MM.1S (cell line): Measurements from ENCODE around the gene GATA2.

ENCODE experiments used
- DNase-seq: peaks from one replicate; pipeline ENCODE4 v3.0.0-alpha.2; 2015
- H2AFZ ChIP-seq: fragments of 300-600 bp; sonication (generic); 2 replicates; pipeline ENCODE4 v1.6.0; 2016; ENCODE audit warnings: antibody characterized with exemption, low read length
- H3F3A ChIP-seq: fragments of 300-600 bp; sonication (generic); 2 replicates; pipeline ENCODE4 v1.6.1; 2016; ENCODE audit warnings: mild to moderate bottlenecking, antibody characterized with exemption, low read length, moderate library complexity, mixed read lengths; ENCODE audit not compliant: insufficient read depth
- H3K27ac ChIP-seq: fragments of 300-600 bp; sonication (generic); 2 replicates; pipeline ENCODE4 v1.5.1; 2016; ENCODE audit warnings: mild to moderate bottlenecking, low read length
- H3K27me3 ChIP-seq: fragments of 300-600 bp; sonication (generic); replicated peaks from 2 replicates; pipeline ENCODE4 v1.6.0; 2016; ENCODE audit warnings: low read length; ENCODE audit not compliant: insufficient read depth
- H3K36me3 ChIP-seq: fragments of 300-600 bp; sonication (generic); replicated peaks from 2 replicates; pipeline ENCODE4 v1.6.1; 2016; ENCODE audit warnings: mild to moderate bottlenecking, low read length, mixed read lengths; ENCODE audit not compliant: insufficient read depth
- H3K4me1 ChIP-seq: fragments of 300-600 bp; sonication (generic); 2 replicates; pipeline ENCODE4 v1.6.1; 2016; ENCODE audit warnings: low read length, mixed read lengths
- H3K4me2 ChIP-seq: fragments of 300-600 bp; sonication (generic); 2 replicates; pipeline ENCODE4 v1.6.0; 2016; ENCODE audit warnings: low read depth, low read length
- H3K4me3 ChIP-seq: fragments of 300-600 bp; sonication (generic); 2 replicates; pipeline ENCODE4 v1.5.1; 2016; ENCODE audit warnings: low read length, mixed read lengths
- H3K79me2 ChIP-seq: fragments of 300-600 bp; sonication (generic); 2 replicates; pipeline ENCODE4 v1.6.1; 2016; ENCODE audit warnings: mixed run types, low read length, mixed read lengths
- H3K9ac ChIP-seq: fragments of 300-600 bp; sonication (generic); 2 replicates; pipeline ENCODE4 v1.6.1; 2016; ENCODE audit warnings: low read length, mixed read lengths
- H3K9me2 ChIP-seq: fragments of 300-600 bp; sonication (generic); replicated peaks from 2 replicates; pipeline ENCODE4 v1.6.1; 2016; ENCODE audit warnings: mild to moderate bottlenecking, low read length, mixed read lengths; ENCODE audit not compliant: insufficient read depth
- H3K9me3 ChIP-seq: fragments of 300-600 bp; sonication (generic); replicated peaks from 2 replicates; pipeline ENCODE4 v1.6.1; 2016; ENCODE audit warnings: mild to moderate bottlenecking, low read length, mixed read lengths; ENCODE audit not compliant: insufficient read depth
- H4K20me1 ChIP-seq: fragments of 300-600 bp; sonication (generic); 2 replicates; pipeline ENCODE4 v1.6.1; 2016; ENCODE audit warnings: mild to moderate bottlenecking, low read length, moderate library complexity, mixed read lengths; ENCODE audit not compliant: insufficient read depth
- EZH2 ChIP-seq: fragments of 300-600 bp; sonication (generic); optimal IDR thresholded peaks from 2 replicates; pipeline ENCODE3; 2017; ENCODE audit warnings: low read depth, mild to moderate bottlenecking, antibody characterized with exemption, low read length, mixed read lengths
- EZH2phosphoT487 ChIP-seq: fragments of 300-600 bp; sonication (generic); IDR thresholded peaks from 2 replicates; pipeline ENCODE4 v1.6.1; 2018; ENCODE audit warnings: antibody characterized with exemption, low read length
- TF ChIP-seq, protein P1 (sequence below): fragments of 300-600 bp; sonication (generic); IDR thresholded peaks from 2 replicates; pipeline ENCODE4 v1.5.1; 2016; ENCODE audit warnings: antibody characterized with exemption, low read length, mixed read lengths

GATA2 gene

DNA sequence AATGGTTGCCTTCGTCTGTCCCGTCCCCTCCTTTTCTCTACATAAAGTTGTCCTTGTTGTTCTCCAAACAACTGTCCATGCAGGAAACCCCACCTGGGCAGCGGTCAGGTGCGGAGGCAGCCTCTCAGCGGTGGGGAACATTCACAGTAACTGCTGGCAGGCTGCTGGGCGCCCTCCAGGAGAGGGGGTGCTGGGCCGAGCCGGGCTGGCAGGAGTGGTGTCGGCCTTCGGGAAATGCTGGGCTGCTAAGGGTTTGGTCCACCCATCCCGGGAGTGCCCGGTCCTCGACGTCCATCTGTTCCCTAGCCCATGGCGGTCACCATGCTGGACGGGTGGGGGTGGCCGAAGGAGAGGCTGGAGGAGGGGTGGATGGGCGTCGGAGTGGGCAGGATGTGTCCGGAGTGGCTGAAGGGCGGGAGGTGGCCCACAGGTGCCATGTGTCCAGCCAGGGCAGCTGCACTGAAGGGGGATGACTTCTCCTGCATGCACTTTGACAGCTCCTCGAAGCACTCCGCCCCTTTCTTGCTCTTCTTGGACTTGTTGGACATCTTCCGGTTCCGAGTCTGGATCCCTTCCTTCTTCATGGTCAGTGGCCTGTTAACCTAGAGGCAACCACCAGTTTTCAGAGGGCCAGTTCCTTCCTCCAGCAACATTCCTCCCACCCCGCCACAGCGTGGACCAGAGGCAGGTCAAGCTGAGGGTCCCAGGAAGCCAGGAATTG lies 12.1 kb downstream of the GATA2 start:
- Histone ChIP-seq H3K9ac (no peak overlapping the region), H3K27me3 (peaks cover 98% of the 10 kb centered on the region), H3K4me2 (no peak overlapping the region)

DNA sequence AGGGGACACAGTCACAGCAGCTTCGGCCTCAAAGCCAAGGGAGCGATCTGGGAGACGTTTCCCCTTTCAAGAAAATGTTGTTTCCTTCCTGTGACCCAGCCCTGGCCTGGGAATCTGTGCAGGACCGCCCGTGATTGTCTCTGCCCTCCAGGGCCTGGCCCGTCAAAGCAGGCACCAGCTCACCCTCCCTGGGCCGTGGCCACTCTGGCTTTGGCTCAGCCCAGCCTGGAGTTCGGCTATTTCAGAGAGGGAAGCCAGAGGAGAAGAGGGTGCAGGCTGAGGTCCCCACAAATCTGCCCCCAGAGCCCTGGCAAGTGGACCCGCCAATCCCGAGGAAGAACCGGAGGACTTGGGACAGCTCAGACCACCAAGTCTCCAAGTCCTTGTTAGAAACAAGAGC lies 12.7 kb downstream of the GATA2 start:
- Histone ChIP-seq H4K20me1 (no peaks in the 10 kb centered on the region), H3K4me3 (no peak overlapping the region), H2AFZ (no peak overlapping the region), H3K4me2 (no peak overlapping the region), H3K27me3 (peaks cover 95% of the 10 kb centered on the region), H3K79me2 (no peaks in the 10 kb centered on the region), H3K4me1 (no peaks in the 10 kb centered on the region), H3K9me3 (no peaks in the 10 kb centered on the region), H3K9me2 (no peaks in the 10 kb centered on the region), H3K27ac (no peak overlapping the region), H3F3A (no peaks in the 10 kb centered on the region), H3K9ac (no peak overlapping the region), H3K36me3 (no peaks in the 10 kb centered on the region)
- no peak for DNase-seq
- TF ChIP-seq, protein P1, sequence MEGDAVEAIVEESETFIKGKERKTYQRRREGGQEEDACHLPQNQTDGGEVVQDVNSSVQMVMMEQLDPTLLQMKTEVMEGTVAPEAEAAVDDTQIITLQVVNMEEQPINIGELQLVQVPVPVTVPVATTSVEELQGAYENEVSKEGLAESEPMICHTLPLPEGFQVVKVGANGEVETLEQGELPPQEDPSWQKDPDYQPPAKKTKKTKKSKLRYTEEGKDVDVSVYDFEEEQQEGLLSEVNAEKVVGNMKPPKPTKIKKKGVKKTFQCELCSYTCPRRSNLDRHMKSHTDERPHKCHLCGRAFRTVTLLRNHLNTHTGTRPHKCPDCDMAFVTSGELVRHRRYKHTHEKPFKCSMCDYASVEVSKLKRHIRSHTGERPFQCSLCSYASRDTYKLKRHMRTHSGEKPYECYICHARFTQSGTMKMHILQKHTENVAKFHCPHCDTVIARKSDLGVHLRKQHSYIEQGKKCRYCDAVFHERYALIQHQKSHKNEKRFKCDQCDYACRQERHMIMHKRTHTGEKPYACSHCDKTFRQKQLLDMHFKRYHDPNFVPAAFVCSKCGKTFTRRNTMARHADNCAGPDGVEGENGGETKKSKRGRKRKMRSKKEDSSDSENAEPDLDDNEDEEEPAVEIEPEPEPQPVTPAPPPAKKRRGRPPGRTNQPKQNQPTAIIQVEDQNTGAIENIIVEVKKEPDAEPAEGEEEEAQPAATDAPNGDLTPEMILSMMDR: no peak
- peak; percentile 28 for TF ChIP-seq EZH2

More for the DNA sequence above, 12.1 kb downstream of the GATA2 start:
- DNase-seq: no peak
- Histone ChIP-seq H3K9me2 (no peaks in the 10 kb centered on the region), H3K9me3 (no peaks in the 10 kb centered on the region), H2AFZ (no peak overlapping the region), H3K27ac (no peak overlapping the region), H3K79me2 (no peaks in the 10 kb centered on the region), H3K4me1 (no peaks in the 10 kb centered on the region), H3K36me3 (no peaks in the 10 kb centered on the region), H3F3A (no peaks in the 10 kb centered on the region), H4K20me1 (no peaks in the 10 kb centered on the region), H3K4me3 (no peak overlapping the region)
- no peak for TF ChIP-seq EZH2
- TF ChIP-seq EZH2phosphoT487: no peak
- TF ChIP-seq, protein P1: no peak

DNA sequence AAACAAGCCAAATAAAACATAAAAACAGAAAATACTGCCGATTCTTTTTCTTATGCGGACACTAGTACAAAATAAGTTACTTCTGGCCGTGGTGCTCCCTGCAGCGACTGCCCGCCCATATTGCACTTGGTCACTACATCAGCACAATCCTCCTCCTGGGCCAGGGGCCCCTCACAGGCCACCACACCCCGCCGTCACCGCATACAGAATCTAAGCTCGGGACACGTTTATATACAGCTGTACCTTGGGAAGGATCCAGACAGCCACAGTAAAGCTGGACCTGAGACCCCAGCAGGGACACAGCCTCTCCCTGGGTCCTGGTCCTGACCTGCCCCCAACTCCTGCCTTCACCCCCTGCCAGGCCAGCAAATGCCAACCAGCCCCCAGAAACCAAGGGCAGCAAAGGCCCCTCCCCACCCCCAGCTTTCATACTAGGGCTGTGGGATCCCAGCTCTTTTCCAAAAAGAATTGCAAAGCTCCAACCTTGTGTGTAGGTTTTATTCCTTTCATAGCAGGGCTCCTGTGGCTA lies 13.4 kb downstream of the GATA2 start:
- Histone ChIP-seq H3K79me2 (no peaks in the 10 kb centered on the region), H2AFZ (no peak overlapping the region), H3K27me3 (peaks cover 93% of the 10 kb centered on the region), H3F3A (no peaks in the 10 kb centered on the region), H3K36me3 (no peaks in the 10 kb centered on the region), H3K4me3 (no peak overlapping the region), H3K27ac (no peak overlapping the region), H3K4me2 (no peak overlapping the region), H4K20me1 (no peaks in the 10 kb centered on the region), H3K9ac (no peak overlapping the region), H3K4me1 (no peaks in the 10 kb centered on the region), H3K9me3 (no peaks in the 10 kb centered on the region), H3K9me2 (no peaks in the 10 kb centered on the region)
- no peak for TF ChIP-seq EZH2
- TF ChIP-seq, protein P1: no peak
- TF ChIP-seq EZH2phosphoT487: no peak
- DNase-seq: no peak
